DMS53 (cell line): ENCODE measurements around the gene TMEM89.

Experiments used
- DNase-seq: peaks from one replicate; lab custom pipeline; 2025; lab: John Stamatoyannopoulos, UW

TMEM89 gene

GRCh38 chr3:48588230-48588629, 33.3 kb downstream of the TMEM89 start:
- DNase-seq, result no peak

DNA sequence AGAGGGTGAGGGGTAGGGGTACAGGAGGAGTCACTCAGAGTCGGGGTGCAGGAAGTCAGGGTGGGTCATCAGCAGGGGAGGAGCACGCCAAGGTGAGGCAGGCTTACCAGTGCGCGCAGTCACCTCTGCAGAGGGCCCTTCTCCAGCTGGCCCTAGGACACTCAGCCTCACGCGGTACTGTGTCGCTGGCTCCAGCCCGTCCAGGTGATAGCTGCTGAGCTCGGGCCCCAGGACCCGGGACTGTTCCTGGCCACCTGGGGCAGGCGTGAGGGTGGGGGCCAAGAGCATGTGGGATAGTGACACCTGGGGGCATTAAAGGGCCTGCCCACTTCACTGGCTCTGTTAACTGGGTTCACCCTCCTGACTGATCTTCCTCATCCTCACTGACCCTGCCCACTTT, 33.9 kb downstream of the TMEM89 start:
- peak; percentile 9 for DNase-seq

GRCh38 chr3:48585411-48585810, 36.2 kb downstream of the TMEM89 start:
- no peak for DNase-seq

DNA sequence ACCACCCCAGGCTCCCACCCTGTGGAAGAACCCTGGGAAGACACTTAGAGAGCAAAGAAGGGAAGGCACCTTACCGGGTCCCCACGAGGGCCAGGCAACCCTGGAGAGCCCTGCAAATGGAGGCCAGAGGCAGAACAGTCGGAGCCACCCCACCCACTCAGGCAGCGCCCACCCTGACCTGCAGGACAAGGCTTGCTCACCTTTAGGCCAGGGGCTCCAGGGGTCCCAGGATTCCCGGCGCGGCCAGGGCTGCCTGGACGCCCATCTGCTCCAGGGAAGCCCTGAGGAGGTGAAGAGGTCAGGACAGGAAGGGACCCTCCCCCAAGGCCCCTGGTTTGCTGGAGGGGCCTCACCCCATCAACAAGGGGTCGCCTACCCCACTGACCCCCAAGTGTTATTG, 36.7 kb downstream of the TMEM89 start:
- no peak for DNase-seq

GRCh38 chr3:48581621-48582481, 39.7 kb downstream of the TMEM89 start:
- DNase-seq, result no peak

GRCh38 chr3:48576647-48577046, 44.9 kb downstream of the TMEM89 start:
- no peak for DNase-seq

GRCh38 chr3:48575366-48575765, 46.2 kb downstream of the TMEM89 start:
- DNase-seq, result no peak

GRCh38 chr3:48573973-48574585, 47.5 kb downstream of the TMEM89 start:
- no peak for DNase-seq

DNA sequence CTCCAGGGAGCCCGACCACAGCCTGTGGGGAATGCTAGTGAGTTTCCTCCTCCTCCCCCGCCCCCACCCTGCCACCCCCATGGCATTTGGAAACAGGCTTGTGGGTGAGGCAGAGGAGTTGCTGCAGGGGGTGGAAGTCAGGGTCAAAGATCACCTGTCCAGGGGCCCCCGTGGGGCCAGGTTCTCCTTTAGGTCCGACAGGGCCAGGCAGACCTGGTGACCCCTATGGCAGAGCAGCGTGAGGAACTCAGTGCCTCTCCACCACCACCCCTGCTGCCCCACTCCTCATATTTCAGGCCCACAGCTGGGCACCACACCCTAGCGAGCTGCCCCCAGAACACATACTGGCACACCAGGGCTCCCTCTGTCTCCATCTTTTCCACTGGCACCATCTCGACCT, 49.1 kb downstream of the TMEM89 start:
- no peak for DNase-seq

DNA sequence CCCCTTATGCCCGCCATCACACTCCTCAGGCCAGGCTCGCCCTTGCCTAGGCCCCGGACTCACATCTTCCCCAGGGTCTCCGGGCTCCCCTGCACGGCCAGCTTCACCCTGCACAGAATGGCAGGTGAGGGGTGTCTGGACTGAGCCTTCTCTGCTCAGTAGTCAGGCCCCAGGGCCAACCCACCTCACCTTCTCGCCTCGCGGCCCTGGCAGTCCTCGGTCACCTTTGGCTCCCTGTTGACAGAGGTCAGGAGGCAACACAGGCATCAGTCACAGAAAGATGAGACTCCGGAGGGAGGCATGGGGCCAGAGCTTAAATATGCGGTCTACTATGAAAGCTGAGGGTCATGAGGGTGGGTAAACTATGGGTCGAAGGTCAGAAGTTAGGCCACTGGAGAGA, 49.6 kb downstream of the TMEM89 start:
- no peak for DNase-seq
